Naive thymus-derived CD4-positive, alpha-beta T cell (primary cell): Measurements from ENCODE around the gene COQ9. TPM values are rescaled to one million over a fixed set of nuclear protein-coding genes. Genes with fewer than 3 reads are reported as not detected.
"Not testable (repeated sequence)": the region's sequence is repeated elsewhere in the genome, so short reads cannot be mapped to it uniquely, and the experiment has no call there.

Source experiments
- ATAC-seq: fragments of 150-1000 bp; cut with Tn5 transposase; 2 replicates; pipeline ENCODE4 v1.10.0; 2021; ENCODE audit warnings: mild to moderate bottlenecking, moderate library complexity
- CTCF ChIA-PET: fragments of 350-600 bp; sonication (Branson Sonifier 250); formaldehyde crosslinking; loops from one replicate; lab custom pipeline; 2021; ENCODE audit warnings: antibody characterized with exemption; lab: Charles Lee
- POLR2A ChIA-PET: fragments of 350-600 bp; sonication (Branson Sonifier 250); formaldehyde crosslinking; loops from one replicate; lab custom pipeline; 2021; ENCODE audit warnings: antibody characterized with exemption, inconsistent platforms; lab: Charles Lee
- DNase-seq, 9 donors: peaks; one replicate each; pipeline versions ENCODE4 v3.0.0 to v3.0.0-alpha.2; 2020 to 2022; ENCODE audit warnings: mixed read lengths in 1 of 9
- H3K27ac ChIP-seq: one replicate; pipeline ENCODE4 v1.7.0; 2013; ENCODE audit warnings: mild to moderate bottlenecking, low read depth, low read length, moderate library complexity
- H3K27me3 ChIP-seq, 2 donors: one replicate each; pipeline ENCODE4 v1.7.0; 2013; ENCODE audit warnings: low read length in 2 of 2, mild to moderate bottlenecking in 2 of 2, moderate library complexity in 2 of 2; ENCODE audit not compliant: control insufficient read depth in 2 of 2, insufficient read depth in 2 of 2
- H3K36me3 ChIP-seq, 3 experiments: 1 replicate in 2 of 3; 2 replicates in 1 of 3; pipeline ENCODE4 v1.7.0; 2013; ENCODE audit warnings: low read length in 3 of 3, mild to moderate bottlenecking in 3 of 3, moderate library complexity in 1 of 3; ENCODE audit not compliant: insufficient read depth in 3 of 3, control insufficient read depth in 2 of 3
- H3K4me1 ChIP-seq, 2 donors: one replicate each; pipeline ENCODE4 v1.7.0; 2013; ENCODE audit warnings: low read length in 2 of 2, mild to moderate bottlenecking in 2 of 2, moderate library complexity in 1 of 2; ENCODE audit not compliant: control insufficient read depth in 2 of 2, insufficient read depth in 2 of 2
- H3K4me3 ChIP-seq: 2 replicates; pipeline ENCODE4 v1.7.0; 2013; ENCODE audit warnings: mild to moderate bottlenecking, low read length
- H3K9me3 ChIP-seq, 3 experiments: 1 replicate in 2 of 3; 2 replicates in 1 of 3; pipeline ENCODE4 v1.7.0; 2013; ENCODE audit warnings: low read length in 3 of 3; ENCODE audit not compliant: control insufficient read depth in 2 of 3
- H3K27ac Mint-ChIP-seq, 9 donors: one replicate each; pipeline ENCODE4 v1.8.0; 2020 to 2022; ENCODE audit warnings: mixed read lengths in 9 of 9, mild to moderate bottlenecking in 8 of 9, moderate library complexity in 5 of 9, inconsistent platforms in 2 of 9
- H3K27me3 Mint-ChIP-seq, 5 donors: one replicate each; pipeline ENCODE4 v1.8.0; 2021 to 2022; ENCODE audit warnings: mixed read lengths in 5 of 5, mild to moderate bottlenecking in 1 of 5
- H3K36me3 Mint-ChIP-seq, 5 donors: one replicate each; pipeline ENCODE4 v1.8.0; 2020 to 2022; ENCODE audit warnings: mixed read lengths in 5 of 5, mild to moderate bottlenecking in 3 of 5, inconsistent platforms in 1 of 5
- H3K4me1 Mint-ChIP-seq, 7 donors: one replicate each; pipeline ENCODE4 v1.8.0; 2020 to 2022; ENCODE audit warnings: mixed read lengths in 7 of 7, mild to moderate bottlenecking in 3 of 7, inconsistent platforms in 1 of 7
- H3K4me3 Mint-ChIP-seq, 10 donors: one replicate each; pipeline ENCODE4 v1.8.0; 2020 to 2022; ENCODE audit warnings: mild to moderate bottlenecking in 10 of 10, mixed read lengths in 10 of 10, moderate library complexity in 6 of 10, inconsistent platforms in 2 of 10
- H3K9me3 Mint-ChIP-seq, 11 donors: one replicate each; pipeline ENCODE4 v1.8.0; 2020 to 2022; ENCODE audit warnings: mixed read lengths in 11 of 11, mild to moderate bottlenecking in 4 of 11, inconsistent platforms in 1 of 11, moderate library complexity in 1 of 11
- intact Hi-C, 2 donors: fragments of 100-400 bp; cut with micrococcal nuclease; formaldehyde crosslinking; loops; one replicate each; pipeline ENCODE4 v1.15.1; 2023
- polyA plus RNA-seq, 2 donors: library from polyadenylated mRNA; unstranded; fragments of 300-500 nt; fragmentation: Illumina TruSeq; gene quantifications; one replicate each; pipeline ENCODE4 v1.2.3, GENCODE V29; 2021
- total RNA-seq, 6 experiments: library from RNA in 5 of 6; stranded (reverse) in 5 of 6; gene quantifications; 1 replicate in 5 of 6; 2 replicates in 1 of 6; pipeline ENCODE4 v1.2.3 and lab custom pipeline; 2021 to 2026

The COQ9 gene
- total and polyA plus RNA-seq, 7 experiments from 2014 or later: 16.4 to 51.7 (median 36.6) TPM

GRCh38 chr16:57432989-57433388 lies 14.3 kb upstream of the COQ9 start:
- no peaks in the 10 kb centered on the region for H3K9me3 Mint-ChIP-seq
- no peaks in the 10 kb centered on the region for H3K9me3 ChIP-seq
- H3K4me1 ChIP-seq: peaks cover 0 to 33% of the 10 kb centered on the region in 2 donors
- H3K36me3 Mint-ChIP-seq: peaks cover 16 to 53% (median 39%) of the 10 kb centered on the region in 5 donors
- no peak overlapping the region for H3K4me3 ChIP-seq
- ATAC-seq: no peak
- peaks cover 0 to 48% (median 38%) of the 10 kb centered on the region in 7 donors for H3K4me1 Mint-ChIP-seq
- no peaks in the 10 kb centered on the region for H3K27me3 Mint-ChIP-seq
- peak overlapping the region; percentile 49 for H3K27ac ChIP-seq
- H3K4me3 Mint-ChIP-seq: peak overlapping the region in 8 of 10 donors; percentile 43 to 79 (median 70)
- H3K27me3 ChIP-seq: no peaks in the 10 kb centered on the region
- peak overlapping the region in 8 of 9 donors; percentile 74 to 93 (median 88) for H3K27ac Mint-ChIP-seq
- ChIA-PET POLR2A (interaction anchor here (0.8 to 2.4 kb wide), 7 partner anchors 8 to 134 kb away, joined by 3 to 12 read pairs (median 4); partner anchors contain the start of genes CIAPIN1, COQ9 and POLR2C), CTCF (interaction anchor here (1.1 to 5.5 kb wide), 5 partner anchors 8 to 132 kb away, joined by 3 to 43 read pairs (median 3); no protein-coding TSS in a partner anchor)
- intact Hi-C loops: loop anchor here in 1 of 2 donors (1.0 kb wide), 1 partner anchor 14 kb away; no protein-coding TSS in a partner anchor
- peaks cover 22 to 58% (median 25%) of the 10 kb centered on the region in 3 experiments for H3K36me3 ChIP-seq
- DNase-seq: peak in 2 of 9 donors; percentile 16 to 17

GRCh38 chr16:57434003-57434402 lies 13.3 kb upstream of the COQ9 start:
- no peaks in the 10 kb centered on the region for H3K9me3 Mint-ChIP-seq
- peaks cover 10 to 53% (median 42%) of the 10 kb centered on the region in 5 donors for H3K36me3 Mint-ChIP-seq
- ChIA-PET POLR2A (interaction anchor here (0.6 to 2.4 kb wide), 5 partner anchors 11 to 33 kb away, joined by 3 to 12 read pairs (median 3); partner anchors contain the start of genes CIAPIN1, COQ9 and POLR2C), CTCF (interaction anchor here (1.2 to 5.5 kb wide), 3 partner anchors 16 to 133 kb away, joined by 3 to 43 read pairs (median 3); no protein-coding TSS in a partner anchor)
- no peaks in the 10 kb centered on the region for H3K9me3 ChIP-seq
- intact Hi-C loops: loop anchor here in 1 of 2 donors (1.0 kb wide), 1 partner anchor 13 kb away; the partner anchor contains the start of genes CIAPIN1 and COQ9
- H3K27me3 Mint-ChIP-seq: no peaks in the 10 kb centered on the region
- H3K36me3 ChIP-seq: peaks cover 22 to 58% (median 25%) of the 10 kb centered on the region in 3 experiments
- peaks cover 0 to 33% of the 10 kb centered on the region in 2 donors for H3K4me1 ChIP-seq
- H3K27ac Mint-ChIP-seq: peak overlapping the region in 8 of 9 donors; percentile 77 to 93 (median 90)
- peak overlapping the region in 9 of 10 donors; percentile 9 to 79 (median 70) for H3K4me3 Mint-ChIP-seq
- peaks cover 0 to 48% (median 38%) of the 10 kb centered on the region in 7 donors for H3K4me1 Mint-ChIP-seq
- ATAC-seq: peak; percentile 85
- peak in 7 of 9 donors; percentile 54 to 86 (median 72) for DNase-seq
- no peak overlapping the region for H3K4me3 ChIP-seq
- H3K27ac ChIP-seq: peak overlapping the region; percentile 49
- H3K27me3 ChIP-seq: no peaks in the 10 kb centered on the region

- Histone ChIP-seq H3K4me1 (peaks cover 0 to 33% of the 10 kb centered on the region in 2 donors), H3K27ac (no peak overlapping the region), H3K4me3 (no peak overlapping the region), H3K36me3 (peaks cover 17 to 59% (median 18%) of the 10 kb centered on the region in 3 experiments), H3K9me3 (peaks cover 0 to 10% (median 0%) of the 10 kb centered on the region in 3 experiments), H3K27me3 (no peaks in the 10 kb centered on the region)
- ATAC-seq (no peak), DNase-seq (no peak)
- intact Hi-C loops: no loop called here
- peak overlapping the region in 6 of 9 donors; percentile 43 to 90 (median 78) for H3K27ac Mint-ChIP-seq
- H3K4me1 Mint-ChIP-seq: peaks cover 0 to 48% (median 42%) of the 10 kb centered on the region in 7 donors
- ChIA-PET CTCF (interaction anchor here (0.8 to 1.1 kb wide), 2 partner anchors 14 to 136 kb away, joined by 3 to 4 read pairs; no protein-coding TSS in a partner anchor), POLR2A (interaction anchor here (0.9 kb wide), 2 partner anchors 26 to 136 kb away, joined by 3 read pairs; partner anchors contain the start of gene POLR2C)
- no peaks in the 10 kb centered on the region for H3K27me3 Mint-ChIP-seq
- peaks cover 0 to 13% (median 8%) of the 10 kb centered on the region in 11 donors for H3K9me3 Mint-ChIP-seq
- H3K4me3 Mint-ChIP-seq: peak overlapping the region in 1 of 10 donors; percentile 27
- H3K36me3 Mint-ChIP-seq: peaks cover 19 to 58% (median 50%) of the 10 kb centered on the region in 5 donors
Observed at GRCh38 chr16:57435838-57436237, 11.4 kb upstream of the COQ9 start.

- H3K27me3 Mint-ChIP-seq, H3K4me1 ChIP-seq, H3K27me3 ChIP-seq, CTCF ChIA-PET, H3K4me3 ChIP-seq, H3K27ac ChIP-seq, H3K4me3 Mint-ChIP-seq, H3K27ac Mint-ChIP-seq, DNase-seq, ATAC-seq: not testable (repeated sequence)
- POLR2A ChIA-PET: interaction anchor here (1.3 kb wide), 1 partner anchor 394 kb away, joined by 4 read pairs; no protein-coding TSS in a partner anchor
- peaks cover 0 to 15% (median 8%) of the 10 kb centered on the region in 11 donors for H3K9me3 Mint-ChIP-seq
- peaks cover 0 to 52% (median 3%) of the 10 kb centered on the region in 3 experiments for H3K36me3 ChIP-seq
- H3K36me3 Mint-ChIP-seq: peaks cover 16 to 49% (median 46%) of the 10 kb centered on the region in 5 donors
- intact Hi-C loops: loop anchor here in 1 of 2 donors (10.0 kb wide), 1 partner anchor 505 kb away; the partner anchor contains the start of gene HERPUD1
- peaks cover 3 to 42% (median 22%) of the 10 kb centered on the region in 7 donors for H3K4me1 Mint-ChIP-seq
- H3K9me3 ChIP-seq: peaks cover 0 to 12% (median 0%) of the 10 kb centered on the region in 3 experiments
Observed at GRCh38 chr16:57439947-57440346, 7.3 kb upstream of the COQ9 start.

- H3K36me3 ChIP-seq: peaks cover 0 to 46% (median 3%) of the 10 kb centered on the region in 3 experiments
- H3K27me3 ChIP-seq, H3K4me3 ChIP-seq, H3K4me3 Mint-ChIP-seq, DNase-seq, H3K4me1 ChIP-seq, H3K27ac ChIP-seq, ATAC-seq, H3K27me3 Mint-ChIP-seq: not testable (repeated sequence)
- POLR2A ChIA-PET: interaction anchor here (1.3 kb wide), 1 partner anchor 22 kb away, joined by 8 read pairs; the partner anchor contains the start of gene POLR2C
- peaks cover 0 to 12% (median 0%) of the 10 kb centered on the region in 3 experiments for H3K9me3 ChIP-seq
- Mint-ChIP-seq H3K27ac (peak overlapping the region in 1 of 9 donors; percentile 58), H3K36me3 (peaks cover 16 to 46% (median 43%) of the 10 kb centered on the region in 5 donors), H3K4me1 (peaks cover 0 to 44% (median 18%) of the 10 kb centered on the region in 7 donors), H3K9me3 (peaks cover 0 to 15% (median 8%) of the 10 kb centered on the region in 11 donors)
- intact Hi-C loops: loop anchor here in 1 of 2 donors (10.0 kb wide), 1 partner anchor 506 kb away; the partner anchor contains the start of gene HERPUD1
- CTCF ChIA-PET: interaction anchor here (0.6 kb wide), 1 partner anchor 426 kb away, joined by 4 read pairs; no protein-coding TSS in a partner anchor
Observed at GRCh38 chr16:57440551-57440950, 6.7 kb upstream of the COQ9 start.

- Mint-ChIP-seq H3K9me3 (peaks cover 0 to 13% (median 7%) of the 10 kb centered on the region in 11 donors), H3K4me1 (peaks cover 15 to 71% (median 39%) of the 10 kb centered on the region in 7 donors), H3K27me3 (no peaks in the 10 kb centered on the region), H3K27ac (peak overlapping the region in 1 of 9 donors; percentile 30), H3K36me3 (peaks cover 8 to 29% (median 23%) of the 10 kb centered on the region in 5 donors), H3K4me3 (peak overlapping the region in 3 of 10 donors; percentile 23 to 71 (median 39))
- intact Hi-C loops: loop anchor here in 1 of 2 donors (10.0 kb wide), 1 partner anchor 510 kb away; the partner anchor contains the start of gene HERPUD1
- Histone ChIP-seq H3K36me3 (peaks cover 0 to 28% (median 0%) of the 10 kb centered on the region in 3 experiments), H3K27ac (no peak overlapping the region), H3K9me3 (peaks cover 0 to 12% (median 0%) of the 10 kb centered on the region in 3 experiments), H3K27me3 (no peaks in the 10 kb centered on the region), H3K4me3 (no peak overlapping the region), H3K4me1 (peaks cover 7 to 17% of the 10 kb centered on the region in 2 donors)
- POLR2A ChIA-PET: interaction anchor here (1.1 to 1.7 kb wide), 3 partner anchors 18 to 86 kb away, joined by 3 to 5 read pairs (median 3); partner anchors contain the start of gene POLR2C
- CTCF ChIA-PET: interaction anchor here (3.1 kb wide), 1 partner anchor 27 kb away, joined by 22 read pairs; no protein-coding TSS in a partner anchor
- DNase-seq (no peak), ATAC-seq (no peak)
Observed at GRCh38 chr16:57444711-57445110, 2.6 kb upstream of the COQ9 start.
